AG09309 (cell line): ENCODE results near the gene STON1.

ENCODE experiments used
- DNase-seq: peaks from one replicate; pipeline ENCODE4 v3.0.0-alpha.2; 2010; ENCODE audit warnings: low read depth
- H3K4me3 ChIP-seq: 2 replicates; pipeline ENCODE4 v1.5.1; 2011; ENCODE audit warnings: mild to moderate bottlenecking, low read depth, low read length, moderate library complexity; ENCODE audit not compliant: control insufficient read depth
- TF ChIP-seq, protein P1 (sequence below): IDR thresholded peaks from 2 replicates; pipeline ENCODE4 v1.5.1; 2011; ENCODE audit warnings: mild to moderate bottlenecking, low read depth, low read length, inconsistent platforms; ENCODE audit not compliant: insufficient read depth, control insufficient read depth; ENCODE audit errors: missing control alignments

The STON1 gene

DNA sequence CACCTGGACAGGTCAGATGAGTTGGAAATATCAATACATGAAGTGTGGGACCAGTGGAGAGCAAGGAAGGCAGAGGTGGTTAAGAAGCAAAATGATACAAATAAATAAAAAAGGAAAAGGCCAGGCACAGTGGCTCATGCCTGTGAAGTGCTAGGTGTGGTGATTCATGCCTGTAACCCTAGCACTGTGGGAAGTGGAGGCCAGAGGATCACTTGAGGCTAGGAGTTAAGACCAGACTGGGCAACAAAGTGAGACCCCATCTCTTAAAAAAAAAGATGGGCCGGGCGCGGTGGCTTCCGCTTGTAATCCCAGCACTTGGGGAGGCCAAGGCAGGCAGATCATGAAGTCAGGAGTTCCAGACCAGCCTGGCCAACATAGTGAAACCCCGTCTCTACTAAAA is 2.9 kb downstream of the STON1 start:
- TF ChIP-seq, protein P1, sequence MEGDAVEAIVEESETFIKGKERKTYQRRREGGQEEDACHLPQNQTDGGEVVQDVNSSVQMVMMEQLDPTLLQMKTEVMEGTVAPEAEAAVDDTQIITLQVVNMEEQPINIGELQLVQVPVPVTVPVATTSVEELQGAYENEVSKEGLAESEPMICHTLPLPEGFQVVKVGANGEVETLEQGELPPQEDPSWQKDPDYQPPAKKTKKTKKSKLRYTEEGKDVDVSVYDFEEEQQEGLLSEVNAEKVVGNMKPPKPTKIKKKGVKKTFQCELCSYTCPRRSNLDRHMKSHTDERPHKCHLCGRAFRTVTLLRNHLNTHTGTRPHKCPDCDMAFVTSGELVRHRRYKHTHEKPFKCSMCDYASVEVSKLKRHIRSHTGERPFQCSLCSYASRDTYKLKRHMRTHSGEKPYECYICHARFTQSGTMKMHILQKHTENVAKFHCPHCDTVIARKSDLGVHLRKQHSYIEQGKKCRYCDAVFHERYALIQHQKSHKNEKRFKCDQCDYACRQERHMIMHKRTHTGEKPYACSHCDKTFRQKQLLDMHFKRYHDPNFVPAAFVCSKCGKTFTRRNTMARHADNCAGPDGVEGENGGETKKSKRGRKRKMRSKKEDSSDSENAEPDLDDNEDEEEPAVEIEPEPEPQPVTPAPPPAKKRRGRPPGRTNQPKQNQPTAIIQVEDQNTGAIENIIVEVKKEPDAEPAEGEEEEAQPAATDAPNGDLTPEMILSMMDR, result no peak
- H3K4me3 ChIP-seq, result no peak overlapping the region
- no peak for DNase-seq

- H3K4me3 ChIP-seq, result no peak overlapping the region
- DNase-seq, result no peak
- TF ChIP-seq, protein P1, result no peak
Measured at GRCh38 chr2:48534781-48535180, 4.8 kb downstream of the STON1 start.

DNA sequence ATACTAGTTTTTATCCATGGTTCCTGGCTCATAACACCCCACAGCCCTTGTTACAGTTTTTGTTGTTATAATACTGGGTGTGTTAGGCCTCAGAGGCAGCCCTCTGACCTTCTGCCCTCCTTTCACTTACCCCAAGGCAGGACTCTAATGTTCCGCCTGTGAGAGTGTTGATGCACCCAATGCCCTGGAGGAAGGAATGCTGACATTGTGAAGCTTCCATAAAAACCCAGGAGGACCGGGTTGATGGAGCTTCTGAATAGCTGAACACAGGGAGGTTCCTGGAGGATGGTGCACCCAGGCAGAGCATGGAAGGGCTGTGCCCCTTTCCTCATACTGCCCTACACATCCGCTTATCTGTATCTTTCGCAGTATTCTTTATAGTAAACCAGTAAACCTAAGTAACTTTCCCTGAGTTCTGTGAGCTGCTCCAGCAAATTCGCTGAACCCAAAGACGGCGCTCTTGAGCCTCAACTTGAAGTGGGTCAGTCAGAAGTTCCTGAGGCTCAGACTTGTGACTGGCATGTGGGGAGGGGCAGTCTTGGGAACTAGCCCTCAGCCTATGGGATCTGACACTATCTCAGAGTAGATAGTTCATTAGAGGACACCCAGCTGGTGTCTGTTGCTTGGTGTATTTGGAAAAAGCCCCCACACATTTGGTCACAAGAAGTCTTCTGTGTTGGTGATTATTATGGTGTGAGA is 10.4 kb downstream of the STON1 start:
- TF ChIP-seq, protein P1, result no peak
- DNase-seq, result no peak
- H3K4me3 ChIP-seq, result no peak overlapping the region

- TF ChIP-seq, protein P1, result no peak
- no peak overlapping the region for H3K4me3 ChIP-seq
- DNase-seq, result no peak
Measured at GRCh38 chr2:48541666-48542389, 11.9 kb downstream of the STON1 start.

GRCh38 chr2:48543895-48544294 is 13.9 kb downstream of the STON1 start:
- TF ChIP-seq, protein P1, result no peak
- DNase-seq, result no peak
- H3K4me3 ChIP-seq, result no peak overlapping the region

GRCh38 chr2:48545244-48545643 is 15.3 kb downstream of the STON1 start:
- DNase-seq, result no peak
- no peak overlapping the region for H3K4me3 ChIP-seq
- TF ChIP-seq, protein P1, result peak; percentile 50

DNA sequence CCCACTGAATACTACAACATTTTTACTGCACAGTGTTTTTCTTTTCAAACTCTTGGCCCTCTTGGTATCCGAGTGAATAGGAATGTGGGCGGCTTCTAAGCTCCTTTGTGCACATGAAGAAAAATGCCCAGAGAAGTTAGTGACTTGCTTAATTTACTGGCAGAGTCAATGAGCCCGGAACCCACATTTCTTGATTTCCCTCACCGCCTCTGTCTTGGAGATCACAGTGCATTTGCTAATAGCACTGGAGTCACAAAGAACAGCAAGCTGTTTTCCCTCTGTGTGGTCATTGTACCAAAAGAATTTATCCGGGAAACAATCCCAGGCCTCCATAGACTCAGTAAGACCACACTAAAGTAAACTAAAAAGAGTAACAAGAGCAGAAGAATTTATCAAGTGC is 18.9 kb downstream of the STON1 start:
- H3K4me3 ChIP-seq, result no peak overlapping the region
- no peak for DNase-seq
- TF ChIP-seq, protein P1, result no peak
